HepG2 (cell line): ENCODE measurements around the gene CCL22. TPM values are rescaled to one million over a fixed set of nuclear protein-coding genes. Genes with fewer than 3 reads are reported as not detected.

Experiments
- BCL6 ChIP-seq: IDR thresholded peaks from 2 replicates; pipeline ENCODE4 v1.6.1; 2016; ENCODE audit warnings: missing genetic modification reagents, missing compliant biosample characterization
- CAMTA2 ChIP-seq: sonication (generic); formaldehyde crosslinking; IDR thresholded peaks from 2 replicates; pipeline ENCODE4 v1.4.0; 2020; ENCODE audit warnings: mild to moderate bottlenecking, missing genetic modification reagents, borderline replicate concordance
- CHCHD3 ChIP-seq: sonication (generic); formaldehyde crosslinking; IDR thresholded peaks from 2 replicates; pipeline ENCODE4 v1.8.0; 2022; ENCODE audit warnings: mild to moderate bottlenecking, missing genetic modification reagents, moderate library complexity
- CREM ChIP-seq, 2 experiments: sonication (generic) in 1 of 2; formaldehyde crosslinking in 1 of 2; IDR thresholded peaks; 2 replicates each; pipeline versions ENCODE4 v1.4.0 to v1.6.1; 2016 to 2020; ENCODE audit warnings: antibody characterized with exemption in 1 of 2, mild to moderate bottlenecking in 1 of 2, missing genetic modification reagents in 1 of 2
- ETS1 ChIP-seq: sonication (generic); formaldehyde crosslinking; IDR thresholded peaks from 2 replicates; pipeline ENCODE4 v1.4.0; 2020; ENCODE audit warnings: missing genetic modification reagents
- HES4 ChIP-seq: sonication (generic); formaldehyde crosslinking; IDR thresholded peaks from 2 replicates; pipeline ENCODE4 v1.9.0; 2021; ENCODE audit warnings: mild to moderate bottlenecking, missing genetic modification reagents, borderline replicate concordance
- HMGXB4 ChIP-seq, 2 experiments: sonication (generic) in 1 of 2; formaldehyde crosslinking in 1 of 2; IDR thresholded peaks; 2 replicates each; pipeline versions ENCODE4 v1.4.0 to v1.6.1; 2018 to 2020; ENCODE audit warnings: missing genetic modification reagents in 2 of 2, borderline replicate concordance in 1 of 2, low read depth in 1 of 2, mild to moderate bottlenecking in 1 of 2, missing biosample characterization in 1 of 2
- HNF4A ChIP-seq: sonication (generic); formaldehyde crosslinking; IDR thresholded peaks from 2 replicates; pipeline ENCODE4 v1.4.0; 2020; ENCODE audit warnings: missing genetic modification reagents
- JUNB ChIP-seq: sonication (generic); formaldehyde crosslinking; IDR thresholded peaks from 2 replicates; pipeline ENCODE4 v1.8.0; 2022; ENCODE audit warnings: missing genetic modification reagents, mild to moderate bottlenecking, borderline replicate concordance
- KMT2B ChIP-seq: IDR thresholded peaks from 2 replicates; pipeline ENCODE4 v1.6.1; 2016; ENCODE audit warnings: missing genetic modification reagents, missing compliant biosample characterization
- MIER2 ChIP-seq: IDR thresholded peaks from 2 replicates; pipeline ENCODE4 v1.6.1; 2016; ENCODE audit warnings: missing biosample characterization, missing genetic modification reagents
- PAWR ChIP-seq: sonication (generic); formaldehyde crosslinking; IDR thresholded peaks from 2 replicates; pipeline ENCODE4 v1.4.0; 2020; ENCODE audit warnings: missing genetic modification reagents, mild to moderate bottlenecking, borderline replicate concordance
- PHB2 ChIP-seq: fragments of 450-650 bp; IDR thresholded peaks from 2 replicates; pipeline ENCODE4 v1.6.1; 2018; ENCODE audit not compliant: partially characterized antibody
- PTBP1 ChIP-seq: fragments of 200-400 bp; formaldehyde crosslinking; IDR thresholded peaks from 2 replicates; pipeline ENCODE4 v1.6.1; 2018; ENCODE audit warnings: low read length, low read depth; ENCODE audit not compliant: poor library complexity, severe bottlenecking
- RFX1 ChIP-seq: fragments of 450-650 bp; IDR thresholded peaks from 2 replicates; pipeline ENCODE4 v1.6.1; 2017
- RXRA ChIP-seq: sonication (generic); formaldehyde crosslinking; IDR thresholded peaks from 2 replicates; pipeline ENCODE4 v1.5.1; 2020; ENCODE audit warnings: missing genetic modification reagents
- SALL1 ChIP-seq: sonication (generic); formaldehyde crosslinking; IDR thresholded peaks from 2 replicates; pipeline ENCODE4 v1.8.0; 2022; ENCODE audit warnings: mild to moderate bottlenecking, missing genetic modification reagents
- SNAPC5 ChIP-seq: sonication (generic); formaldehyde crosslinking; IDR thresholded peaks from 2 replicates; pipeline ENCODE4 v1.8.1; 2023; ENCODE audit warnings: mild to moderate bottlenecking, missing genetic modification reagents, borderline replicate concordance
- TBX2 ChIP-seq: sonication (generic); formaldehyde crosslinking; IDR thresholded peaks from 2 replicates; pipeline ENCODE4 v1.5.0; 2020; ENCODE audit warnings: missing genetic modification reagents, mild to moderate bottlenecking, borderline replicate concordance
- ZBTB1 ChIP-seq: sonication (generic); formaldehyde crosslinking; IDR thresholded peaks from 2 replicates; pipeline ENCODE4 v1.4.0; 2020; ENCODE audit warnings: missing genetic modification reagents, borderline replicate concordance
- ZNF530 ChIP-seq: sonication (generic); formaldehyde crosslinking; IDR thresholded peaks from 2 replicates; pipeline ENCODE4 v1.5.0; 2020; ENCODE audit warnings: low read depth, mild to moderate bottlenecking, missing genetic modification reagents
- ZNF562 ChIP-seq: sonication (generic); formaldehyde crosslinking; IDR thresholded peaks from 2 replicates; pipeline ENCODE4 v1.8.0; 2022; ENCODE audit warnings: missing genetic modification reagents, borderline replicate concordance
- ZNF564 ChIP-seq: sonication (generic); formaldehyde crosslinking; IDR thresholded peaks from 2 replicates; pipeline ENCODE4 v1.8.1; 2023; ENCODE audit warnings: mild to moderate bottlenecking, missing genetic modification reagents
- ZNF616 ChIP-seq: sonication (generic); formaldehyde crosslinking; IDR thresholded peaks from 2 replicates; pipeline ENCODE4 v1.5.0; 2020; ENCODE audit warnings: low read depth, mild to moderate bottlenecking, missing genetic modification reagents
- ZNF75D ChIP-seq: sonication (generic); formaldehyde crosslinking; IDR thresholded peaks from 2 replicates; pipeline ENCODE4 v1.8.1; 2023; ENCODE audit warnings: missing genetic modification reagents, mild to moderate bottlenecking, borderline replicate concordance
- ZNF777 ChIP-seq: sonication (generic); formaldehyde crosslinking; IDR thresholded peaks from 2 replicates; pipeline ENCODE4 v1.4.0; 2020; ENCODE audit warnings: missing genetic modification reagents
- ZNF781 ChIP-seq: sonication (generic); formaldehyde crosslinking; IDR thresholded peaks from 2 replicates; pipeline ENCODE4 v1.5.1; 2020; ENCODE audit warnings: borderline replicate concordance, mild to moderate bottlenecking, missing genetic modification reagents; ENCODE audit errors: not compliant biosample characterization
- ZSCAN29 ChIP-seq: sonication (generic); formaldehyde crosslinking; conservative IDR thresholded peaks from 2 replicates; pipeline ENCODE4 v1.4.0; 2020; ENCODE audit warnings: mild to moderate bottlenecking, missing genetic modification reagents
- polyA plus RNA-seq, 8 experiments: library from polyadenylated mRNA; depleted of rRNA in 3 of 8; stranded (reverse) in 7 of 8; unstranded in 1 of 8; fragments of >200 nt; fragmentation: Illumina TruSeq in 4 of 8; extraction: Trizol in 4 of 8; gene quantifications; 2 replicates each; pipeline versions ENCODE4 v1.2.1 to v1.2.3, GENCODE V29; 2011 to 2016; ENCODE audit warnings: low read depth in 4 of 8, missing spikeins in 1 of 8, mixed read lengths in 1 of 8; ENCODE audit not compliant: insufficient read depth in 1 of 8
- total RNA-seq, 5 experiments: library from RNA; depleted of rRNA; stranded (reverse); fragments of >200 nt; fragmentation: Illumina TruSeq; extraction: Trizol; gene quantifications; 2 replicates each; pipeline ENCODE4 v1.2.3, GENCODE V29; 2016; ENCODE audit warnings: low read depth in 1 of 5

Gene CCL22
- total and polyA plus RNA-seq, 2 of the 13 experiments (the other 11 are each of a cell fraction or from before 2014, with no cell fraction given), result not detected

GRCh38 chr16:57383276-57384247 is 25.0 kb downstream of the CCL22 start (continued):
- TF ChIP-seq ZBTB1 (CRISPR knock-in tag) (no peak), ETS1 (CRISPR knock-in tag) (0 out of 2 replicates have a peak, but pooled peaks have one; percentile 51), KMT2B (no peak), ZNF777 (CRISPR knock-in tag) (no peak), RFX1 (no peak), ZNF75D (CRISPR knock-in tag) (no peak), SNAPC5 (CRISPR knock-in tag) (no peak), ZNF781 (CRISPR knock-in tag) (no peak), BCL6 (0 out of 2 replicates have a peak, but pooled peaks have one; percentile 18), ZNF562 (CRISPR knock-in tag) (no peak), SALL1 (CRISPR knock-in tag) (peak; percentile 59), PAWR (CRISPR knock-in tag) (no peak), ZNF616 (CRISPR knock-in tag) (no peak), TBX2 (CRISPR knock-in tag) (no peak), HES4 (CRISPR knock-in tag) (0 out of 2 replicates have a peak, but pooled peaks have one; percentile 13), PTBP1 (no peak), CHCHD3 (CRISPR knock-in tag) (no peak), ZNF564 (CRISPR knock-in tag) (0 out of 2 replicates have a peak, but pooled peaks have one; percentile 53), ZSCAN29 (peak; percentile 25; the same call in 1 of the 2 replicates), ZNF530 (CRISPR knock-in tag) (no peak), JUNB (CRISPR knock-in tag) (no peak), HNF4A (CRISPR knock-in tag) (peak; percentile 72), CAMTA2 (CRISPR knock-in tag) (no peak), PHB2 (no peak), HMGXB4 (CRISPR knock-in tag; IDR thresholded peaks at IDR 0.05; ENCODE audit: borderline replicate concordance in 1 of 2, low read depth in 1 of 2) (no peak; a peak in 2 of 4 replicates), MIER2 (no peak), CREM (IDR thresholded peaks at IDR 0.05) (no peak), CREM (CRISPR knock-in tag; IDR thresholded peaks at IDR 0.05) (no peak), RXRA (CRISPR knock-in tag) (no peak)
